ENCODE measurements around the gene ZFR.

DNA sequence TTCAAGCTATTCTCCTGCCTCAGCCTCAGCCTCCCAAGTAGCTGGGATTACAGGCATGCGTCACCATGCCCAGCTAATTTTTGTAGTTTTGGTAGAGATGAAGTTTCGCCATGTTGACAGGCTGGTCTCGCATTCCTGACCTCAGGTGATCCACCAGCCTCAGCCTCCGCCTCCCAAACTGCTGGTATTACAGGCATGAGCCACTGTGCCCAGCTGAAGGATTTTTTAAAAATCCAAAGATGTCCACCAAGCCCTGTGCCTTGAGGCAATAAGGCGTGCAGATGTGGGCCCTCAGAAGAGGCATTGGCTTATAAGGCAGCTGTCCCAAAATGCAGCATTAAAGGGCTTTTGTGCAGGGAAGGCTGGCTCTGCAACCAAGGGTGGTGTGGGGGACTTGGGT lies 10.3 kb upstream of the ZFR start:
- TF ChIP-seq MAZ (IDR thresholded peaks at IDR 0.05; ENCODE audit: borderline replicate concordance, low read depth, low read length) (no peak), POLR2AphosphoS2 (conservative IDR thresholded peaks at IDR 0.05; ENCODE audit: low read length) (no peak), POLR2A (IDR thresholded peaks at IDR 0.05; ENCODE audit: low read length) (no peak)
- TF ChIP-seq, protein P1, sequence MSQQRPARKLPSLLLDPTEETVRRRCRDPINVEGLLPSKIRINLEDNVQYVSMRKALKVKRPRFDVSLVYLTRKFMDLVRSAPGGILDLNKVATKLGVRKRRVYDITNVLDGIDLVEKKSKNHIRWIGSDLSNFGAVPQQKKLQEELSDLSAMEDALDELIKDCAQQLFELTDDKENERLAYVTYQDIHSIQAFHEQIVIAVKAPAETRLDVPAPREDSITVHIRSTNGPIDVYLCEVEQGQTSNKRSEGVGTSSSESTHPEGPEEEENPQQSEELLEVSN (IDR thresholded peaks at IDR 0.05; ENCODE audit: borderline replicate concordance, low read depth), result no peak
- TF ChIP-seq, protein P2, sequence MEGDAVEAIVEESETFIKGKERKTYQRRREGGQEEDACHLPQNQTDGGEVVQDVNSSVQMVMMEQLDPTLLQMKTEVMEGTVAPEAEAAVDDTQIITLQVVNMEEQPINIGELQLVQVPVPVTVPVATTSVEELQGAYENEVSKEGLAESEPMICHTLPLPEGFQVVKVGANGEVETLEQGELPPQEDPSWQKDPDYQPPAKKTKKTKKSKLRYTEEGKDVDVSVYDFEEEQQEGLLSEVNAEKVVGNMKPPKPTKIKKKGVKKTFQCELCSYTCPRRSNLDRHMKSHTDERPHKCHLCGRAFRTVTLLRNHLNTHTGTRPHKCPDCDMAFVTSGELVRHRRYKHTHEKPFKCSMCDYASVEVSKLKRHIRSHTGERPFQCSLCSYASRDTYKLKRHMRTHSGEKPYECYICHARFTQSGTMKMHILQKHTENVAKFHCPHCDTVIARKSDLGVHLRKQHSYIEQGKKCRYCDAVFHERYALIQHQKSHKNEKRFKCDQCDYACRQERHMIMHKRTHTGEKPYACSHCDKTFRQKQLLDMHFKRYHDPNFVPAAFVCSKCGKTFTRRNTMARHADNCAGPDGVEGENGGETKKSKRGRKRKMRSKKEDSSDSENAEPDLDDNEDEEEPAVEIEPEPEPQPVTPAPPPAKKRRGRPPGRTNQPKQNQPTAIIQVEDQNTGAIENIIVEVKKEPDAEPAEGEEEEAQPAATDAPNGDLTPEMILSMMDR (IDR thresholded peaks at IDR 0.05), result no peak

Measured in A549 (cell line).